Vagina (tissue), 2 donors: ENCODE results near the gene PRELID3B. TPM values are rescaled to one million over a fixed set of nuclear protein-coding genes. Genes with fewer than 3 reads are reported as not detected.

Experiments
- DNase-seq, 2 donors: peaks; one replicate each; pipeline ENCODE4 v3.0.0-alpha.2; 2017; ENCODE audit errors: extremely low spot score in 2 of 2
- H3K27ac ChIP-seq: fragments of 200-600 bp; sonication (generic); one replicate; pipeline ENCODE4 v1.5.1; 2019
- H3K27me3 ChIP-seq: fragments of 200-600 bp; sonication (generic); one replicate; pipeline ENCODE4 v1.5.1; 2019
- H3K36me3 ChIP-seq, 2 donors: fragments of 200-600 bp; sonication (generic); one replicate each; pipeline ENCODE4 v1.5.1; 2017 to 2019
- H3K4me1 ChIP-seq: fragments of 200-600 bp; sonication (generic); one replicate; pipeline ENCODE4 v1.5.1; 2019
- H3K4me3 ChIP-seq, 2 donors: fragments of 200-600 bp; sonication (generic); 1 replicate in 1 of 2; 2 replicates in 1 of 2; pipeline ENCODE4 v1.5.1; 2016 to 2019
- H3K9me3 ChIP-seq: fragments of 200-600 bp; sonication (generic); one replicate; pipeline ENCODE4 v1.5.1; 2019
- CTCF ChIP-seq, 3 experiments: fragments of 450-650 bp in 2 of 3; fragments of 200-600 bp in 1 of 3; sonication (generic) in 1 of 3; IDR thresholded peaks; one replicate each; pipeline ENCODE4 v1.5.1; 2017 to 2019; ENCODE audit warnings: antibody characterized with exemption in 3 of 3, mild to moderate bottlenecking in 2 of 3, moderate library complexity in 2 of 3
- POLR2A ChIP-seq, 2 donors: fragments of 450-650 bp; IDR thresholded peaks; one replicate each; pipeline ENCODE4 v1.6.1; 2017; ENCODE audit warnings: antibody characterized with exemption in 2 of 2, mild to moderate bottlenecking in 2 of 2, moderate library complexity in 2 of 2
- POLR2AphosphoS5 ChIP-seq, 2 donors: sonication (generic); formaldehyde crosslinking; IDR thresholded peaks; one replicate each; pipeline ENCODE4 v1.9.0; 2017; ENCODE audit warnings: antibody characterized with exemption in 2 of 2, mild to moderate bottlenecking in 2 of 2, low read depth in 1 of 2; ENCODE audit not compliant: insufficient read depth in 1 of 2
- intact Hi-C: fragments of 100-400 bp; cut with DNase I; formaldehyde crosslinking; loops from one replicate; pipeline ENCODE4 v1.15.1; 2023
- total RNA-seq: library from RNA; depleted of rRNA; stranded (reverse); fragments of >200 nt; gene quantifications from one replicate; pipeline ENCODE4 v1.2.3, GENCODE V29; 2016

Gene PRELID3B
- total RNA-seq, 1 donor from 2014 or later: 73.4 TPM

GRCh38 chr20:58995461-58996225 is 46.9 kb downstream of the PRELID3B start:
- no peaks in the 10 kb centered on the region for H3K4me1 ChIP-seq
- H3K36me3 ChIP-seq: peaks cover 0 to 77% of the 10 kb centered on the region in 2 donors
- H3K4me3 ChIP-seq: no peak overlapping the region
- no peak for TF ChIP-seq POLR2AphosphoS5 (IDR thresholded peaks at IDR 0.05; ENCODE audit: insufficient read depth in 1 of 2, low read depth in 1 of 2)
- TF ChIP-seq CTCF (IDR thresholded peaks at IDR 0.05): no peak
- TF ChIP-seq POLR2A (IDR thresholded peaks at IDR 0.05): no peak
- intact Hi-C loops: no loop called here
- H3K9me3 ChIP-seq: no peaks in the 10 kb centered on the region
- H3K27ac ChIP-seq: no peak overlapping the region
- DNase-seq: no peak
- H3K27me3 ChIP-seq: no peaks in the 10 kb centered on the region

- Histone ChIP-seq H3K4me3 (no peak overlapping the region), H3K27ac (no peak overlapping the region), H3K4me1 (no peaks in the 10 kb centered on the region), H3K9me3 (no peaks in the 10 kb centered on the region), H3K36me3 (peaks cover 3 to 87% of the 10 kb centered on the region in 2 donors), H3K27me3 (no peaks in the 10 kb centered on the region)
- no peak for DNase-seq
- TF ChIP-seq POLR2A (IDR thresholded peaks at IDR 0.05) (no peak), CTCF (IDR thresholded peaks at IDR 0.05) (no peak), POLR2AphosphoS5 (IDR thresholded peaks at IDR 0.05; ENCODE audit: insufficient read depth in 1 of 2, low read depth in 1 of 2) (no peak)
- intact Hi-C loops: no loop called here
Measured at GRCh38 chr20:58994390-58995159, 48.0 kb downstream of the PRELID3B start.

- peaks cover 3 to 89% of the 10 kb centered on the region in 2 donors for H3K36me3 ChIP-seq
- DNase-seq: no peak
Measured at GRCh38 chr20:58993332-58994248, 49.0 kb downstream of the PRELID3B start.

GRCh38 chr20:58992911-58993310 is 49.7 kb downstream of the PRELID3B start:
- H3K4me3 ChIP-seq: no peak overlapping the region
- H3K4me1 ChIP-seq: no peaks in the 10 kb centered on the region
- H3K9me3 ChIP-seq: no peaks in the 10 kb centered on the region
- intact Hi-C loops: no loop called here
- no peak for DNase-seq
- H3K27ac ChIP-seq: no peak overlapping the region
- H3K27me3 ChIP-seq: no peaks in the 10 kb centered on the region
- H3K36me3 ChIP-seq: peaks cover 3 to 94% of the 10 kb centered on the region in 2 donors
- TF ChIP-seq CTCF (IDR thresholded peaks at IDR 0.05): no peak
- no peak for TF ChIP-seq POLR2A (IDR thresholded peaks at IDR 0.05)
- no peak for TF ChIP-seq POLR2AphosphoS5 (IDR thresholded peaks at IDR 0.05; ENCODE audit: insufficient read depth in 1 of 2, low read depth in 1 of 2)

More at GRCh38 chr20:58993332-58994248, 49.0 kb downstream of the PRELID3B start:
- Histone ChIP-seq H3K4me1 (no peaks in the 10 kb centered on the region), H3K9me3 (no peaks in the 10 kb centered on the region), H3K4me3 (no peak overlapping the region), H3K27ac (no peak overlapping the region), H3K27me3 (no peaks in the 10 kb centered on the region)
- no peak for TF ChIP-seq POLR2A (IDR thresholded peaks at IDR 0.05)
- no peak for TF ChIP-seq POLR2AphosphoS5 (IDR thresholded peaks at IDR 0.05; ENCODE audit: insufficient read depth in 1 of 2, low read depth in 1 of 2)
- no peak for TF ChIP-seq CTCF (IDR thresholded peaks at IDR 0.05)
- intact Hi-C loops: no loop called here
